HepG2 (cell line): Measurements from ENCODE around the gene KLKB1. TPM values are rescaled to one million over a fixed set of nuclear protein-coding genes. Genes with fewer than 3 reads are reported as not detected.

Experiments
- ATAC-seq: fragments of 200-7000 bp; cut with Tn5 transposase; 3 replicates; pipeline ENCODE4 v1.9.1; 2020; ENCODE audit warnings: mild to moderate bottlenecking, moderate library complexity
- BruUV-seq: library from RNA; stranded (reverse); fragments of 400-500 nt; replicated peaks from 2 replicates; lab custom pipeline; 2021; lab: Mats Ljungman, UMichigan
- CTCF ChIA-PET: fragments of 300-600 bp; formaldehyde crosslinking; extraction: SDS; loops from one replicate; lab custom pipeline; 2021; ENCODE audit warnings: low total read pairs, inconsistent platforms, low intra/inter-chr PET ratio; lab: Yijun Ruan, JAX
- POLR2A ChIA-PET: fragments of 350-600 bp; sonication (Branson Sonifier 250); formaldehyde crosslinking; loops from one replicate; lab custom pipeline; 2020; ENCODE audit warnings: antibody characterized with exemption, inconsistent platforms; lab: Yijun Ruan, JAX
- DNase-seq: peaks from one replicate; pipeline ENCODE4 v3.0.0-alpha.2; 2015; ENCODE audit warnings: low spot score
- FAIRE-seq: peaks from 3 replicates; lab custom pipeline; 2011; peaks lifted over from hg19 to GRCh38; lab: Jason Lieb, UNC
- H2AFZ ChIP-seq: one replicate; pipeline ENCODE4 v1.6.1; 2011; ENCODE audit warnings: low read length, inconsistent platforms
- H3K27ac ChIP-seq: fragments of 300-600 bp; 3 replicates; pipeline ENCODE4 v1.8.0; 2011; ENCODE audit warnings: mixed run types, mild to moderate bottlenecking, mixed read lengths, low read length, inconsistent platforms; ENCODE audit not compliant: insufficient read depth; ENCODE audit errors: extremely low read length
- H3K27me3 ChIP-seq, 2 experiments: fragments of 200-600 bp in 1 of 2; 2 replicates in 1 of 2; 3 replicates in 1 of 2; pipeline versions ENCODE4 v1.6.0 to v1.8.0; 2011; ENCODE audit warnings: low read length in 2 of 2, mild to moderate bottlenecking in 2 of 2, moderate library complexity in 2 of 2, inconsistent platforms in 1 of 2; ENCODE audit not compliant: insufficient read depth in 2 of 2, control insufficient read depth in 1 of 2
- H3K36me3 ChIP-seq, 2 experiments: fragments of 200-600 bp in 1 of 2; replicated peaks in 1 of 2; 2 replicates in 1 of 2; 3 replicates in 1 of 2; pipeline versions ENCODE4 v1.5.1 to v1.8.0; 2011; ENCODE audit warnings: low read length in 2 of 2, inconsistent platforms in 1 of 2; ENCODE audit not compliant: insufficient read depth in 2 of 2, control insufficient read depth in 1 of 2
- H3K4me1 ChIP-seq: 2 replicates; pipeline ENCODE4 v1.5.1; 2012; ENCODE audit warnings: low read length, inconsistent platforms; ENCODE audit not compliant: insufficient read depth
- H3K4me2 ChIP-seq: 2 replicates; pipeline ENCODE4 v1.6.0; 2011; ENCODE audit warnings: low read depth, low read length, inconsistent platforms
- H3K4me3 ChIP-seq, 3 experiments: fragments of 200-600 bp in 1 of 3; sonication (generic), shearing (Covaris generic) in 1 of 3; replicated peaks in 1 of 3; 2 replicates each; pipeline ENCODE4 v1.5.1; 2011 to 2016; ENCODE audit warnings: low read length in 3 of 3, inconsistent platforms in 2 of 3, low read depth in 2 of 3, mild to moderate bottlenecking in 2 of 3, control low read depth in 1 of 3, mixed read lengths in 1 of 3; ENCODE audit not compliant: insufficient read depth in 1 of 3
- H3K79me2 ChIP-seq: one replicate; pipeline ENCODE4 v1.6.1; 2011; ENCODE audit warnings: low read length, inconsistent platforms; ENCODE audit not compliant: insufficient read depth
- H3K9ac ChIP-seq: 2 replicates; pipeline ENCODE4 v1.6.0; 2011; ENCODE audit warnings: mild to moderate bottlenecking, low read depth, low read length, inconsistent platforms; ENCODE audit not compliant: insufficient read depth
- H3K9me3 ChIP-seq: 2 replicates; pipeline ENCODE4 v1.5.1; 2012; ENCODE audit warnings: mild to moderate bottlenecking, low read length
- H4K20me1 ChIP-seq: 2 replicates; pipeline ENCODE4 v1.6.0; 2011; ENCODE audit warnings: inconsistent platforms, mild to moderate bottlenecking, low read length, moderate library complexity; ENCODE audit not compliant: insufficient read depth
- ARNT2 ChIP-seq: sonication (generic); formaldehyde crosslinking; IDR thresholded peaks from 2 replicates; pipeline ENCODE4 v1.8.0; 2022; ENCODE audit warnings: mild to moderate bottlenecking, low read depth, missing genetic modification reagents, moderate library complexity
- CEBPG ChIP-seq: IDR thresholded peaks from 2 replicates; pipeline ENCODE4 v1.6.1; 2016
- HDAC6 ChIP-seq: fragments of 200-600 bp; sonication (generic); IDR thresholded peaks from 2 replicates; pipeline ENCODE4 v1.7.0; 2017; ENCODE audit warnings: mild to moderate bottlenecking, antibody characterized with exemption, low read length, low read depth
- HNF4A ChIP-seq: sonication (generic); formaldehyde crosslinking; IDR thresholded peaks from 2 replicates; pipeline ENCODE4 v1.4.0; 2020; ENCODE audit warnings: missing genetic modification reagents
- NR2F1 ChIP-seq, 2 experiments: fragments of 450-650 bp in 1 of 2; formaldehyde crosslinking in 1 of 2; IDR thresholded peaks; 2 replicates each; pipeline versions ENCODE4 v1.5.0 to v1.6.1; 2016 to 2020; ENCODE audit warnings: mild to moderate bottlenecking in 1 of 2, missing compliant biosample characterization in 1 of 2, missing genetic modification reagents in 1 of 2, moderate library complexity in 1 of 2
- ZNF230 ChIP-seq: sonication (generic); formaldehyde crosslinking; IDR thresholded peaks from 2 replicates; pipeline ENCODE4 v1.4.0; 2020; ENCODE audit warnings: mild to moderate bottlenecking, missing genetic modification reagents
- ZNF550 ChIP-seq: sonication (generic); formaldehyde crosslinking; IDR thresholded peaks from 2 replicates; pipeline ENCODE4 v1.4.0; 2020; ENCODE audit warnings: mild to moderate bottlenecking, missing genetic modification reagents, borderline replicate concordance
- ZNF572 ChIP-seq: sonication (generic); formaldehyde crosslinking; IDR thresholded peaks from 2 replicates; pipeline ENCODE4 v1.5.1; 2020; ENCODE audit warnings: mild to moderate bottlenecking, missing genetic modification reagents
- WGBS: methylation state at CpG from one replicate; pipeline ENCODE4 v1.1.6; 2017; ENCODE audit warnings: low lambda C conversion rate; 5-methylcytosine and 5-hydroxymethylcytosine counted together
- in situ Hi-C: cut with HindIII; loops from 2 replicates; pipeline ENCODE4 v1.10.0; 2017; ENCODE audit warnings: low pct_unique_long_range_greater_than_20kb; ENCODE audit not compliant: extremely low pct_ligation_motif_present
- intact Hi-C: fragments of 100-400 bp; cut with micrococcal nuclease; formaldehyde crosslinking; loops from one replicate; pipeline ENCODE4 v1.10.0; 2022; ENCODE audit not compliant: unreplicated experiment
- polyA plus RNA-seq, 8 experiments: library from polyadenylated mRNA; depleted of rRNA in 3 of 8; stranded (reverse) in 7 of 8; unstranded in 1 of 8; fragments of >200 nt; fragmentation: Illumina TruSeq in 4 of 8; extraction: Trizol in 4 of 8; gene quantifications; 2 replicates each; pipeline versions ENCODE4 v1.2.1 to v1.2.3, GENCODE V29; 2011 to 2016; ENCODE audit warnings: low read depth in 4 of 8, missing spikeins in 1 of 8, mixed read lengths in 1 of 8; ENCODE audit not compliant: insufficient read depth in 1 of 8
- total RNA-seq, 5 experiments: library from RNA; depleted of rRNA; stranded (reverse); fragments of >200 nt; fragmentation: Illumina TruSeq; extraction: Trizol; gene quantifications; 2 replicates each; pipeline ENCODE4 v1.2.3, GENCODE V29; 2016; ENCODE audit warnings: low read depth in 1 of 5
- TF ChIP-seq, protein P1 (sequence below): sonication (generic); formaldehyde crosslinking; IDR thresholded peaks from 2 replicates; pipeline ENCODE4 v1.9.0; 2021; ENCODE audit warnings: missing genetic modification reagents, borderline replicate concordance
- TF ChIP-seq, protein P2 (sequence below), 2 experiments: sonication (generic) in 1 of 2; formaldehyde crosslinking in 1 of 2; IDR thresholded peaks; 2 replicates each; pipeline versions ENCODE4 v1.6.1 to v1.9.0; 2014 to 2022; ENCODE audit warnings: antibody characterized with exemption in 1 of 2, borderline replicate concordance in 1 of 2, inconsistent platforms in 1 of 2, low read depth in 1 of 2, missing genetic modification reagents in 1 of 2

Gene KLKB1
- total and polyA plus RNA-seq, 2 of the 13 experiments (the other 11 are each of a cell fraction or from before 2014, with no cell fraction given): 0.26 to 0.49 TPM

DNA sequence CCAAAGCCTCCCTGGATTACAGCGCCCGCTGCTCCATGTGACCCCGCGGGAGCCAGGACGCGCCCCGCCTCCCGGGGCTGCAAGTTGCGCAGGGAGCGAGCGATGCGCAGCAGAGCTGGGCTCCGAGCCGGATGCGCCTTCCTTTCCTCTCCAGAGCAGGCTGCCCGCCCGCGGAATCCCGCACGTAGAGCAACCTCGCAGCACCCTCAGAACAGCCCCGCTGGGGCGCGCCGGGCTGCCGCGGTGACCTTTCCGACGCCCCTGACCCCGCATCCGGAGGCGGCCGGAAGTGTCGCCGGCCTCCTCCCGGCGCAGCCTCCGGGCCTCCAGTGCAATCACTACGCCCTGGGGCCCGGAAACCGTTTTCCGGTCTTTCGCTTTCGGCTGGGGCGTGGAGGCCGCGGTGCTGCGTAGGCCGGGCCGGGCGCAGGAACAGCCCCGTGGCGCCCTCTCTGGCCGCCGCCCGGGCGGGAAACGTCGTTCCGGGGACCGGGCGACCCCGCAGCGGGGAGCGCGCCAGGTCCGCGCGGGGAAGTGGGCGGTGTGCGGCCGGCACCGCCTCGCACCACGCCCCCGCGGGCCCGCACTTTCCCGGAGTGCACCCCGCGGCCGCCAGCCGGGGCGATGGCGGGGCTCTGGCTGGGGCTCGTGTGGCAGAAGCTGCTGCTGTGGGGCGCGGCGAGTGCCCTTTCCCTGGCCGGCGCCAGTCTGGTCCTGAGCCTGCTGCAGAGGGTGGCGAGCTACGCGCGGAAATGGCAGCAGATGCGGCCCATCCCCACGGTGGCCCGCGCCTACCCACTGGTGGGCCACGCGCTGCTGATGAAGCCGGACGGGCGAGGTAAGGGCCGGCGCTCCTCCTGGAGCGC is 35.9 kb upstream of the KLKB1 start, which contains the start of gene CYP4V2 (continued):
- no peak for TF ChIP-seq HDAC6

DNA sequence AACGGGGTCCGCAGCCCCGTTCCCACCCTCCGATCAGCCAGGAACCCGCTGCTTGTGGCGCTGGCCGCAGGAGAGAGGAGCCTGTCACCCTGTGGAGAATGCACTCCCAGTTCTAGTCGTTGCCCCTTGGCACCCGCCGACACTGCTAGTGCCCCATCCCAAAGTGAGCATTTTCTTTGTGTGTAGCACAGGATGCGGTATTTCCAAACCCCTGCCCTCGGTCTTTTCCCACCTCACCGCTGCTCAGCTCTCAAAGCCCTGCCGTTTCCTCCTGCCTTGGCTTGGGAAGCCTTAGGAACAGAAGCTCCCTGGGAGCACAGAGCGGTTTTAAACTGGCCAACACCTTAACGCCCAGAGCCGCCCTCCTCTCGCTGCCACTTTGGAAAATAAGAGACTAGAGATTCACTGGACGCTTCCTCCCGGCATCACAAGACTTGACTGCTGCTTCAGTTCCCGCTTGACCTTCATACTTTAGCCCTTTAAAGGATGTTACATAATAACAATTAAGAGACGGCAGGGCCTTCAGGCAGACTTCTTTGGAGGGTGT is 35.2 kb upstream of the KLKB1 start:
- peaks cover 22% of the 10 kb centered on the region for H3K4me1 ChIP-seq
- no peaks in the 10 kb centered on the region for H3K79me2 ChIP-seq
- H3K36me3 ChIP-seq: no peaks in the 10 kb centered on the region
- H3K9ac ChIP-seq: peak overlapping the region; percentile 77
- H4K20me1 ChIP-seq: no peaks in the 10 kb centered on the region
- no TSS peak for BruUV-seq
- DNase-seq (peak; percentile 9), FAIRE-seq (no peak), ATAC-seq (peak; percentile 61)
- H3K4me3 ChIP-seq: peak overlapping the region; percentile 79 to 89 (median 79)
- peak overlapping the region; percentile 91 for H3K27ac ChIP-seq
- no peaks in the 10 kb centered on the region for H3K9me3 ChIP-seq
- H2AFZ ChIP-seq: peak overlapping the region; percentile 84
- CTCF ChIA-PET: no interaction called here
- POLR2A ChIA-PET: interaction anchor here (0.8 to 3.4 kb wide), 4 partner anchors 10 to 479 kb away, joined by 3 to 22 read pairs (median 8); partner anchors contain the start of gene F11
- intact Hi-C loops: loop anchor here (5.0 kb wide), 2 partner anchors 45 to 75 kb away; partner anchors contain the start of gene F11
- no peaks in the 10 kb centered on the region for H3K27me3 ChIP-seq
- H3K4me2 ChIP-seq: peak overlapping the region; percentile 90
- in situ Hi-C loops: no loop called here
- 2% methylated on average over 12 of the region's 22 CpGs for WGBS
- no peak for TF ChIP-seq NR2F1 (CRISPR knock-in tag; IDR thresholded peaks at IDR 0.05)
- TF ChIP-seq HNF4A (CRISPR knock-in tag): no peak
- no peak for TF ChIP-seq ARNT2 (CRISPR knock-in tag)
- TF ChIP-seq CEBPG (CRISPR knock-in tag): no peak
- TF ChIP-seq, protein P1, sequence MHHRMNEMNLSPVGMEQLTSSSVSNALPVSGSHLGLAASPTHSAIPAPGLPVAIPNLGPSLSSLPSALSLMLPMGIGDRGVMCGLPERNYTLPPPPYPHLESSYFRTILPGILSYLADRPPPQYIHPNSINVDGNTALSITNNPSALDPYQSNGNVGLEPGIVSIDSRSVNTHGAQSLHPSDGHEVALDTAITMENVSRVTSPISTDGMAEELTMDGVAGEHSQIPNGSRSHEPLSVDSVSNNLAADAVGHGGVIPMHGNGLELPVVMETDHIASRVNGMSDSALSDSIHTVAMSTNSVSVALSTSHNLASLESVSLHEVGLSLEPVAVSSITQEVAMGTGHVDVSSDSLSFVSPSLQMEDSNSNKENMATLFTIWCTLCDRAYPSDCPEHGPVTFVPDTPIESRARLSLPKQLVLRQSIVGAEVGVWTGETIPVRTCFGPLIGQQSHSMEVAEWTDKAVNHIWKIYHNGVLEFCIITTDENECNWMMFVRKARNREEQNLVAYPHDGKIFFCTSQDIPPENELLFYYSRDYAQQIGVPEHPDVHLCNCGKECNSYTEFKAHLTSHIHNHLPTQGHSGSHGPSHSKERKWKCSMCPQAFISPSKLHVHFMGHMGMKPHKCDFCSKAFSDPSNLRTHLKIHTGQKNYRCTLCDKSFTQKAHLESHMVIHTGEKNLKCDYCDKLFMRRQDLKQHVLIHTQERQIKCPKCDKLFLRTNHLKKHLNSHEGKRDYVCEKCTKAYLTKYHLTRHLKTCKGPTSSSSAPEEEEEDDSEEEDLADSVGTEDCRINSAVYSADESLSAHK: no peak
- no peak for TF ChIP-seq ZNF572 (CRISPR knock-in tag)
- TF ChIP-seq ZNF550 (CRISPR knock-in tag): peak; percentile 28; the same call in 1 of the 2 replicates
- TF ChIP-seq ZNF230: peak; percentile 82; the same call in 1 of the 2 replicates
- TF ChIP-seq, protein P2, sequence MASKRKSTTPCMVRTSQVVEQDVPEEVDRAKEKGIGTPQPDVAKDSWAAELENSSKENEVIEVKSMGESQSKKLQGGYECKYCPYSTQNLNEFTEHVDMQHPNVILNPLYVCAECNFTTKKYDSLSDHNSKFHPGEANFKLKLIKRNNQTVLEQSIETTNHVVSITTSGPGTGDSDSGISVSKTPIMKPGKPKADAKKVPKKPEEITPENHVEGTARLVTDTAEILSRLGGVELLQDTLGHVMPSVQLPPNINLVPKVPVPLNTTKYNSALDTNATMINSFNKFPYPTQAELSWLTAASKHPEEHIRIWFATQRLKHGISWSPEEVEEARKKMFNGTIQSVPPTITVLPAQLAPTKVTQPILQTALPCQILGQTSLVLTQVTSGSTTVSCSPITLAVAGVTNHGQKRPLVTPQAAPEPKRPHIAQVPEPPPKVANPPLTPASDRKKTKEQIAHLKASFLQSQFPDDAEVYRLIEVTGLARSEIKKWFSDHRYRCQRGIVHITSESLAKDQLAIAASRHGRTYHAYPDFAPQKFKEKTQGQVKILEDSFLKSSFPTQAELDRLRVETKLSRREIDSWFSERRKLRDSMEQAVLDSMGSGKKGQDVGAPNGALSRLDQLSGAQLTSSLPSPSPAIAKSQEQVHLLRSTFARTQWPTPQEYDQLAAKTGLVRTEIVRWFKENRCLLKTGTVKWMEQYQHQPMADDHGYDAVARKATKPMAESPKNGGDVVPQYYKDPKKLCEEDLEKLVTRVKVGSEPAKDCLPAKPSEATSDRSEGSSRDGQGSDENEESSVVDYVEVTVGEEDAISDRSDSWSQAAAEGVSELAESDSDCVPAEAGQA (IDR thresholded peaks at IDR 0.05; ENCODE audit: low read depth): no peak
- TF ChIP-seq, protein P2 (CRISPR knock-in tag; IDR thresholded peaks at IDR 0.05; ENCODE audit: borderline replicate concordance): no peak
